ENCODE measurements around the gene PLCB4.

Gene PLCB4

DNA sequence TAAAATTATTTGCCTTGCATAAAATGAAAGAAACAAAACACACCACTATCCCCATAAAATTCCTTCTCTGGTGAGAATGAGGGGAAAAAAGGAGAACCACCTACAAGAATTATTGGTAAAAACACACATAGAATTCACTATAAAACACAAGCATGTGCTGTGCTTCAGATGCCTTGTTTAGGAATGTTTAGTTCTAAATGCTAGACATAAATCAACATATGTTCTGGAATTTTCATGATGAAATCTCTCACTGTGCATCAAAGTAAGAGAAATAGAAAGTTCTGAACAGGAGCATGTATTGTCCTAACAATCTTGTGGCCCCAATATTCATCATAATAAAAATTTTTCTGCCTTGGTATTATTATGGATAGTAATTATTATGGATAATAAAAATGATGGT, 111.0 kb downstream of the PLCB4 start:
- Mint-ChIP-seq H3K36me3 (ENCODE audit: insufficient read depth) (no peaks in the 10 kb centered on the region), H3K9me3 (peaks cover 13% of the 10 kb centered on the region), H3K4me3 (no peak overlapping the region), H3K4me1 (no peaks in the 10 kb centered on the region), H3K27ac (ENCODE audit: low read depth) (no peak overlapping the region), H3K27me3 (no peaks in the 10 kb centered on the region)
- no peak for DNase-seq (ENCODE audit: low spot score in 2 of 2)
- no peak for ATAC-seq (replicated peaks; ENCODE audit: extremely low read depth, poor library complexity, severe bottlenecking)

- H3K36me3 Mint-ChIP-seq (ENCODE audit: insufficient read depth), result no peaks in the 10 kb centered on the region
- ATAC-seq (replicated peaks; ENCODE audit: extremely low read depth, poor library complexity, severe bottlenecking), result no peak
- H3K27ac Mint-ChIP-seq (ENCODE audit: low read depth), result no peak overlapping the region
- no peaks in the 10 kb centered on the region for H3K27me3 Mint-ChIP-seq
- DNase-seq (ENCODE audit: low spot score in 2 of 2), result no peak
- no peak overlapping the region for H3K4me3 Mint-ChIP-seq
- H3K9me3 Mint-ChIP-seq, result peaks cover 17% of the 10 kb centered on the region
- no peaks in the 10 kb centered on the region for H3K4me1 Mint-ChIP-seq
Observed at GRCh38 chr20:9180481-9181257, 111.8 kb downstream of the PLCB4 start.

DNA sequence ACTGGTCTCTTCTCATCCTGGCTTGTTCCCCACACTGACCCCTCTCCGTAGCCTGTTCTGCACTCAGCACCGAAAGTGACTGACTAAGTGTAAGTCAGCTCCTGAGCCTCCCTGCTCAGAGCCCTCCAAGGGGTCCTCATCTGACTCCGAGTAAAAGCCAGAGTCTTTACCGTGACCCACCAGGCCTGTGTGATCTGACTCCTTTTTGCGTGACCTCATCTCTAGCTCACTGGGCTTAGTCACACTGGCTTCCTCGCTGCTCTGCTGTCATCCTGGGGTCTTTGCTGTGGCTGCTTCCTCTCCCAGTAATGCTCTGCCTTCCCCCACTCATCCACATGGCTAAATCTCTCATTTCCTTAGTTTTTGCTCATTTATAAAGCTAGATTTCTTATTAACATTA, 116.6 kb downstream of the PLCB4 start:
- no peak overlapping the region for H3K4me3 Mint-ChIP-seq
- H3K36me3 Mint-ChIP-seq (ENCODE audit: insufficient read depth), result no peaks in the 10 kb centered on the region
- H3K27me3 Mint-ChIP-seq, result no peaks in the 10 kb centered on the region
- DNase-seq (ENCODE audit: low spot score in 2 of 2), result no peak
- ATAC-seq (replicated peaks; ENCODE audit: extremely low read depth, poor library complexity, severe bottlenecking), result no peak
- no peaks in the 10 kb centered on the region for H3K4me1 Mint-ChIP-seq
- no peak overlapping the region for H3K27ac Mint-ChIP-seq (ENCODE audit: low read depth)
- H3K9me3 Mint-ChIP-seq, result peaks cover 29% of the 10 kb centered on the region

DNA sequence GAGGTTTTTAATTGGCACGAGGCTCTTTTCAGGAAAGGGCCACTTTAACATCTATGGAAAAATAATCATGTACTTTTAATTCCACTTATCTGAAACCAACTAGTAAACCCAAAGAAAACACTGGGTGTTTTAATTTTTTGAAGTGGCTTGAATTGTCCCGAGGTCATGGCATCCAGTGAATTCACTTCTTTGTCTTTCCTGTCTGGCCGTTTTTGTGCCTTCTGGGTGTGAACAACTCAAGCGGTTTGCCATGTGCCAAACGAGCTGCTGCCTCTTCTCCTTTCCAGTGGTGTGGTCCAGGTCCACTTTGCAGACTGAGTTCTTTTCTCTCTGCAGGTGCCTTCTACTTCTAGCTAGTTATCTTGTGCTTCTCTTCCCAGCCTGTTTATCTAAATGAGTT, 117.5 kb downstream of the PLCB4 start:
- no peaks in the 10 kb centered on the region for H3K36me3 Mint-ChIP-seq (ENCODE audit: insufficient read depth)
- peaks cover 29% of the 10 kb centered on the region for H3K9me3 Mint-ChIP-seq
- no peak overlapping the region for H3K4me3 Mint-ChIP-seq
- H3K27ac Mint-ChIP-seq (ENCODE audit: low read depth), result no peak overlapping the region
- no peaks in the 10 kb centered on the region for H3K27me3 Mint-ChIP-seq
- H3K4me1 Mint-ChIP-seq, result no peaks in the 10 kb centered on the region
- no peak for ATAC-seq (replicated peaks; ENCODE audit: extremely low read depth, poor library complexity, severe bottlenecking)
- DNase-seq (ENCODE audit: low spot score in 2 of 2), result no peak

- Mint-ChIP-seq H3K36me3 (ENCODE audit: insufficient read depth) (no peaks in the 10 kb centered on the region), H3K9me3 (peaks cover 6% of the 10 kb centered on the region), H3K4me3 (no peak overlapping the region), H3K27ac (ENCODE audit: low read depth) (no peak overlapping the region), H3K27me3 (no peaks in the 10 kb centered on the region), H3K4me1 (no peaks in the 10 kb centered on the region)
- no peak for ATAC-seq (replicated peaks; ENCODE audit: extremely low read depth, poor library complexity, severe bottlenecking)
- DNase-seq (ENCODE audit: low spot score in 2 of 2), result no peak
Observed at GRCh38 chr20:9195031-9195430, 126.1 kb downstream of the PLCB4 start.

GRCh38 chr20:9196110-9196509, 127.2 kb downstream of the PLCB4 start:
- no peaks in the 10 kb centered on the region for H3K36me3 Mint-ChIP-seq (ENCODE audit: insufficient read depth)
- DNase-seq (ENCODE audit: low spot score in 2 of 2) (no peak), ATAC-seq (replicated peaks; ENCODE audit: extremely low read depth, poor library complexity, severe bottlenecking) (no peak)
- H3K4me3 Mint-ChIP-seq, result no peak overlapping the region
- H3K9me3 Mint-ChIP-seq, result peaks cover 6% of the 10 kb centered on the region
- no peak overlapping the region for H3K27ac Mint-ChIP-seq (ENCODE audit: low read depth)
- no peaks in the 10 kb centered on the region for H3K4me1 Mint-ChIP-seq
- no peaks in the 10 kb centered on the region for H3K27me3 Mint-ChIP-seq

DNA sequence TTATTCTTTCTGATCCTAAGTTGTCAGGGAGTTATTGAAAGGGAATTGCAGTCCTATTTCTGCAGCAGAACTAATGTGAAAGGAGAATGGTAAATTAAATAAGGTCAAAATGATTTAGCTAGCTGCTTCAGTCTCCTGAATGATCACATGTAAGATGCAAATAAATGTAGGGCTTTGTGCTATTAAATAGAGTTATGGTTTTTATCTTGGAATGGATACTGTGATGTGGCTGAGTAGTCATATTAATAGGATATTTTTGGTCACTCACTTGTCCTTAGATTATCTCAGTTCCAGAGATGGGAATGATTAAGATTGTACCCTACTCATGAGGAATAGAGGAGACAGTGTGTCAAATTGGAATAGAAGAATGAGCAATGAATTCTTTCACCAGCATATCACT, 129.6 kb downstream of the PLCB4 start:
- H3K4me3 Mint-ChIP-seq, result no peak overlapping the region
- no peak overlapping the region for H3K27ac Mint-ChIP-seq (ENCODE audit: low read depth)
- ATAC-seq (replicated peaks; ENCODE audit: extremely low read depth, poor library complexity, severe bottlenecking) (no peak), DNase-seq (ENCODE audit: low spot score in 2 of 2) (no peak)
- H3K27me3 Mint-ChIP-seq, result no peaks in the 10 kb centered on the region
- no peaks in the 10 kb centered on the region for H3K36me3 Mint-ChIP-seq (ENCODE audit: insufficient read depth)
- no peaks in the 10 kb centered on the region for H3K9me3 Mint-ChIP-seq
- H3K4me1 Mint-ChIP-seq, result no peaks in the 10 kb centered on the region

DNA sequence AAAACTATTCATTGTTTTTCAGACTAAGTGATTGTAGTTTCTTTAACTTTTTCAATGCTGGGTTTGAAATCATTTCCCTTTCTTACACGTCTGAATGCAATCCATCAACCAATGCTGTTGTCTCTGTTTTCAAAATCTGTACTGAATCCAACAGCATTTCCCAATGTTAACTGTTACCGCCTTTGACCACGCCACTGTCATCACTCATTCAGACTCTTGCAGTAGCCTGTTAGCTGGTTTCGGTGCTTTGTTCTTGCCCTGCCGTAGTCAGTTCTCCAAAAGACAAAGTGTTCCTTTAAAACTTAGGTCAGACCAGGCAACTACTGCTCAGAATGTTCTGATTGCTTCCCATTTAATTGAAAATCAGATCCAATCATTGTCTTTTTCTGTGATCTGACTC, 131.3 kb downstream of the PLCB4 start:
- Mint-ChIP-seq H3K36me3 (ENCODE audit: insufficient read depth) (no peaks in the 10 kb centered on the region), H3K4me1 (no peaks in the 10 kb centered on the region), H3K27me3 (no peaks in the 10 kb centered on the region), H3K27ac (ENCODE audit: low read depth) (no peak overlapping the region), H3K4me3 (no peak overlapping the region), H3K9me3 (no peaks in the 10 kb centered on the region)
- ATAC-seq (replicated peaks; ENCODE audit: extremely low read depth, poor library complexity, severe bottlenecking), result no peak
- DNase-seq (ENCODE audit: low spot score in 2 of 2), result no peak

GRCh38 chr20:9200620-9201019, 131.7 kb downstream of the PLCB4 start:
- no peaks in the 10 kb centered on the region for H3K27me3 Mint-ChIP-seq
- no peak for DNase-seq (ENCODE audit: low spot score in 2 of 2)
- no peak overlapping the region for H3K27ac Mint-ChIP-seq (ENCODE audit: low read depth)
- H3K9me3 Mint-ChIP-seq, result no peaks in the 10 kb centered on the region
- H3K36me3 Mint-ChIP-seq (ENCODE audit: insufficient read depth), result no peaks in the 10 kb centered on the region
- H3K4me1 Mint-ChIP-seq, result no peaks in the 10 kb centered on the region
- no peak for ATAC-seq (replicated peaks; ENCODE audit: extremely low read depth, poor library complexity, severe bottlenecking)
- H3K4me3 Mint-ChIP-seq, result no peak overlapping the region

GRCh38 chr20:9202420-9203080, 133.7 kb downstream of the PLCB4 start:
- no peak overlapping the region for H3K27ac Mint-ChIP-seq (ENCODE audit: low read depth)
- DNase-seq (ENCODE audit: low spot score in 2 of 2) (no peak), ATAC-seq (replicated peaks; ENCODE audit: extremely low read depth, poor library complexity, severe bottlenecking) (no peak)
- H3K4me3 Mint-ChIP-seq, result no peak overlapping the region
- H3K4me1 Mint-ChIP-seq, result no peaks in the 10 kb centered on the region
- H3K9me3 Mint-ChIP-seq, result no peaks in the 10 kb centered on the region
- H3K27me3 Mint-ChIP-seq, result no peaks in the 10 kb centered on the region
- no peaks in the 10 kb centered on the region for H3K36me3 Mint-ChIP-seq (ENCODE audit: insufficient read depth)

GRCh38 chr20:9203081-9203447, 134.2 kb downstream of the PLCB4 start:
- no peaks in the 10 kb centered on the region for H3K36me3 Mint-ChIP-seq (ENCODE audit: insufficient read depth)
- DNase-seq (ENCODE audit: low spot score in 2 of 2) (no peak), ATAC-seq (replicated peaks; ENCODE audit: extremely low read depth, poor library complexity, severe bottlenecking) (no peak)
- H3K27ac Mint-ChIP-seq (ENCODE audit: low read depth), result no peak overlapping the region
- no peak overlapping the region for H3K4me3 Mint-ChIP-seq
- no peaks in the 10 kb centered on the region for H3K4me1 Mint-ChIP-seq
- H3K9me3 Mint-ChIP-seq, result no peaks in the 10 kb centered on the region
- no peaks in the 10 kb centered on the region for H3K27me3 Mint-ChIP-seq

DNA sequence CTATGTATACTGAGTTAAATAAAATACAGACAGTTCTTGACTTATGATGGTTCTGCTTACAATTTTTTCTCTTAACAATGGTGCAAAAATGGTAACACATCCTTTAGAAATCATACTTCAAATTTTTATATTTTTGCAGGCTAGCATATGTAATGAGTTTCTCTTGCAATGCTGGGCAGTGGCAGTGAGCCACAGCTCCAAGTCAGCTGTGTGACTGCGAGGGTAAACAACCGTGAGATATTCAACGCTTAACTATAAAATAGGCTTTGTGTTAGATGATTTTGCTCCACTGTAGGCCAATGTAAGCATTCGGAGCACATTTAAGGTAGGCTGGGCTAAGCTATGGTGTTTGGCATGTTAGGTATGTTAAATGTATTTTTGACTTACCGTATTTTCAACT, 136.1 kb downstream of the PLCB4 start:
- DNase-seq (ENCODE audit: low spot score in 2 of 2), result no peak

DNA sequence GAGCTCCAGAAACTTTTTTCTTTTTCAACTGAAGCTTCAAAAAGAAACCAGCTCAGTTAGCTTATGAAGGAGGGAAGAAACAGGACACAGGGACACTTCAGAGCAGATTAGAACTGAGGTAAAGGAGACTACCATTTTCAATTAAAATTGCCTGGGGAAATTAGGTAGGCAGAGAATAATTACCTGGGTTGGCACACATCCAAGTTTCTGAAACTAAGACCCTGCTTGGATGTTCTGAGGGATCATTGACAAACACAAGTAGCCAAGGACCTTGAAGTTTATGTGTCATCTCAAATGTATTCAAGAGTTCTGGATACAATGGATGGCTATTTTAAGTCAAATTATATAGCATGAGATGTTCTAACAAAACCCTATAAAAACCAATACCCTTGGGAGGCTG, 137.6 kb downstream of the PLCB4 start:
- H3K9me3 Mint-ChIP-seq, result no peaks in the 10 kb centered on the region
- ATAC-seq (replicated peaks; ENCODE audit: extremely low read depth, poor library complexity, severe bottlenecking), result no peak
- H3K4me3 Mint-ChIP-seq, result no peak overlapping the region

More for the DNA sequence above, 136.1 kb downstream of the PLCB4 start:
- H3K4me1 Mint-ChIP-seq, result no peaks in the 10 kb centered on the region
- no peaks in the 10 kb centered on the region for H3K36me3 Mint-ChIP-seq (ENCODE audit: insufficient read depth)
- ATAC-seq (replicated peaks; ENCODE audit: extremely low read depth, poor library complexity, severe bottlenecking), result no peak
- H3K27ac Mint-ChIP-seq (ENCODE audit: low read depth), result no peak overlapping the region
- no peaks in the 10 kb centered on the region for H3K27me3 Mint-ChIP-seq
- no peaks in the 10 kb centered on the region for H3K9me3 Mint-ChIP-seq
- H3K4me3 Mint-ChIP-seq, result no peak overlapping the region

More for the DNA sequence above, 137.6 kb downstream of the PLCB4 start:
- Mint-ChIP-seq H3K27me3 (no peaks in the 10 kb centered on the region), H3K27ac (ENCODE audit: low read depth) (no peak overlapping the region), H3K4me1 (no peaks in the 10 kb centered on the region), H3K36me3 (ENCODE audit: insufficient read depth) (no peaks in the 10 kb centered on the region)
- DNase-seq (ENCODE audit: low spot score in 2 of 2), result no peak
